ENCODE measurements around the gene FSIP1. TPM values are rescaled to one million over a fixed set of nuclear protein-coding genes. Genes with fewer than 3 reads are reported as not detected.

FSIP1 gene
- total RNA-seq, 1 experiment from 2014 or later, result 1.0 TPM

- DNase-seq (ENCODE audit: low spot score), result no peak
These were observed 164.4 kb downstream of the FSIP1 start for GRCh38 chr15:39618063-39618823.

- DNase-seq (ENCODE audit: low spot score), result no peak
These were observed 165.7 kb downstream of the FSIP1 start for GRCh38 chr15:39616731-39617455.

DNA sequence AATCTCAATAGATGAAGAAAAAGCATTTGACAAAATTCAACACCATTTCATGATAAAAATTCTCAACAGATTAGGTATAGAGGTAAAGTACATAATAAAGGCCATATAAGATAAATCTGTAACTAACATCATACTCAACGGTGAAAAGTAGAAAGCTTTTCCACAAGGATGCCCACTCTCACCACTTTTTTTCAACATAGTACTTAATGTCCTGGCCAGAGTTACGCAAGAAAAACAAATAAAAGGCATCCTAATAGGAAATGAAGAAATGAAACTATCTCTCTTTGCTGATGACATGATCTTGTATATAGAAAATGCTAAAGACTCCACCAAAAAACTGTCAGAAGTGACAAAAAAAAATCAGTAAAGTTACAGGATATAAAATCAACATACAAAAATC lies 168.8 kb downstream of the FSIP1 start:
- DNase-seq (ENCODE audit: low spot score), result no peak

DNA sequence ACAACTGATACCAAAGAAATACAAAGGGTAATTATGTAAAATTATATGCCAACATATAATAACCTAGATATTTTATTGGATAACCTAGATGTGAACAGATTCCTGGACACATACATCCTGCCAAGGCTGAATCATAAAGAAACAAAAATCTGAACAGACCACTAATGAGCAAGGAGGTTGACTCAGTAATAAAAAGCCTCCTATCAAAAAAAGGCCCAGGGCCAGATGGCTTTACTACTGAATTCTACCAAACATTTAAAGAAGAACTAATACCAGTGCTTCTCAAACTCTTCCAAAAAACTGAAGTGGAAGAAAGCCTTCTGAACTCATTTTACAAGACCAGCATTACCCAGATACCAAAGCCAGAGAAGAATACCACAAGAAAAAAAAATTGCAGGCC lies 169.4 kb downstream of the FSIP1 start:
- no peak for DNase-seq (ENCODE audit: low spot score)

- DNase-seq (ENCODE audit: low spot score), result no peak
These were observed 172.0 kb downstream of the FSIP1 start for GRCh38 chr15:39610665-39611064.

DNA sequence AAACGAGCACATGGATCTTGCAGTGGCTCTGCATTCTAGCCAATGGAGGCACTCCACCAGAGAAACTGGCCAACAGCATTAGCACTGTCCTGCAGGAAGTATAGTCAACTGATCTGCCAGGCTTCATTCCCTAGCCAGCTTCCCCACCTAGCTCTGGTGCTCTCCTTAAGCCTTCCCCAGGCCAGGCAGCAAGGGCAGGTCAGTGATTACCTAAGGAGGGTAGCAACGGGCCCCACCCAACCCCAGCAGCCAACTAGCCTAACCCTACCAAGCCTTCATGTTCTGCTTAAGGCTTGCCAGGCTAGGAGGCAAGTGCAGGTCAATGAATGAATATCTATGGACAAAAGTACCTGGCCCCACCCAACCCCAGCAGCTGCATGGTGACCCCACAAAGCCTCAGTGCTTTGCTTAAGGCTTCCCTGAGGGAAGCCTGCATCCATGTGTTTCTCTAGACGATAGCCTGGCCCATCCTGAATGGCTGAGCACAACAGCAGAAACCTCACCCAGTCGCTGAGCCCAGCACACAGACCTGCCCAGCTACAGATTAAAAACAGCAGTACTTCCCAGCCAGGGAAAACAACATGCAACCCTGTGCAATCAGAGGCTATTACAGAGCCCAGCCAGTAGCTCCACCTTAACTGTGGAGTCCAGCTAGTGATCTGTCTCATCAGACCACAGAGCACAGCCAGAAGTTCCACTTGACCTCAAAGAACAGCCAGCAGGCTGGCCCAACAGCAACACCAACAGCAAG lies 173.3 kb downstream of the FSIP1 start:
- DNase-seq (ENCODE audit: low spot score), result no peak

- no peak for DNase-seq (ENCODE audit: low spot score)
These were observed 174.2 kb downstream of the FSIP1 start for GRCh38 chr15:39608185-39609139.

DNA sequence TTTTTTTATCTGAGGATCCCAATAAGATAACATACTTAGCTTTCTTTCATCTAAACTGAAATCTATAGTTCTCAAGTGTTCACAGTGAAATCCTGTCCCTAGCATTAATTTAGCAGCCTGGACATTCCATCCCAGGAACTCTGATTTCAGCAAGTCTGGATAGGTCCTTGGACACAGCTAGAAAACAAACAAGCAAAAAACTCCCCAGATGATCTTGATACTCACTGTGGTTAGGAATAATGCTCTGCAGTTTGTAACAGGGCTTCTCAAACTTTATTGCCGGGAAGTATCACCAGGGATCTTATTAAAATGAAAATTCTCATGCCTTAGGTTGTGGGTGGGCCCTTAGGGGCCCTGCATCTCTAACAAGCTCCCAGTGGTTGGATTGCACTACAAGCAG lies 177.5 kb downstream of the FSIP1 start:
- DNase-seq (ENCODE audit: low spot score), result no peak

DNA sequence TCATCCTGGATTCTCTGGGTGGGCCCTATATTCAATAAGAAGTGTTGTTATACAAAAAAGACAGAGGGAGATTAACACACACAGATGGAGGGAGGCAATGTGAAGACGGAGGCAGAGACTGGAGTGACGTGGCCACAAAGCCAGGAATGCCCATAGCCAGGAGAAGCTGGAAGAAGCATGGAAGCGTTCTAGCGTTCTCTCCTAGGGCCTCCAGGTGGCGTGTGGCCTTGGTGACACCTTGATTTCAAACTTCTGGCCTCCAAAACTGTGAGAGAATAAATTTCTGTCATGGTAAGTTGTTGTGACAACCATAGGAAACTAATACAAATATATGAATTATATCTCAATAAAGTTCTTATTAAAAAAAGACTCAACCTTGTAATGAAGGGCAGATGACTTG lies 180.5 kb downstream of the FSIP1 start:
- no peak for DNase-seq (ENCODE audit: low spot score)

GRCh38 chr15:39599871-39600270 lies 182.8 kb downstream of the FSIP1 start:
- no peak for DNase-seq (ENCODE audit: low spot score)

DNA sequence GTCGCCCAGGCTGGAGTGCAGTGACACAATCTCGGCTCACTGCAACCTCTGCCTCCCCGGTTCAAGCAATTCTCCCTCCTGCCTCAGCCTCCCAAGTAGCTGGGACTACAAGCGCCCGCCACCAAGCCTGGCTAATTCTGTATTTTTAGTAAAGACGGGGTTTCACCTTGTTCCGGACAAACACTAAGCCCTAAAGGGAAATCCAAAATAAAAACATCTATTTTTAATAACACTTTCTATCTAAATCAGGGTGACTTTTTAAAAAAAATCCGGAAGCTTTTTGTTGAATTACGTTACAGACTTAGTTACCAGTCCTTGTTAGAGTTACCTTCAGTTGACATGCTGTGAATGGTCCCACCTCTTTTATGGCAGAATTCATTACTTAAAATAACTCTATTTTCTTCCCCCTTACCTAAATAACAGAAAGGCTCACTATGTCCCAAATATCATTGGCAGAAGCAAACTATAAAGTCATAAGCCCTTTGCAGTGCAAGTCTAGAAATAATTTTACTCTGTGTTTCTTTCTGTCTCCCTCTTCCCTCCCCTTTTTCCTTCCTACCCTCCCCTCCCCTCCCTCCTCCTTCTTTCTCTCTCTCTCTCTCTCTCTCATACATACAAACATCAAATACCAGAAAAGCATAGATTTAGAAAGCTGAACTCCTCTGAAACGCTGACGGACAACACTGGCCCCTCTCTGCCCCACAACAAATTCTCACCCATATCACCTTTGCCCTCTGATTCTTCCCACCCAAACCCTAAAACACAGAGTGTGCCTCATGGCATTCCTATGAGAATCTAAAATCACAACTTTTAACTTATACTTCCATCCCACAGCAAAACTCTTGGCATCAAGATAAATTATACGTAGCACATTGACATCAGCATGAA lies 183.4 kb downstream of the FSIP1 start:
- DNase-seq (ENCODE audit: low spot score), result no peak

- no peak for DNase-seq (ENCODE audit: low spot score)
These were observed 184.3 kb downstream of the FSIP1 start for GRCh38 chr15:39598186-39598850.

- no peak for DNase-seq (ENCODE audit: low spot score)
These were observed 184.9 kb downstream of the FSIP1 start for GRCh38 chr15:39597751-39598185.

DNA sequence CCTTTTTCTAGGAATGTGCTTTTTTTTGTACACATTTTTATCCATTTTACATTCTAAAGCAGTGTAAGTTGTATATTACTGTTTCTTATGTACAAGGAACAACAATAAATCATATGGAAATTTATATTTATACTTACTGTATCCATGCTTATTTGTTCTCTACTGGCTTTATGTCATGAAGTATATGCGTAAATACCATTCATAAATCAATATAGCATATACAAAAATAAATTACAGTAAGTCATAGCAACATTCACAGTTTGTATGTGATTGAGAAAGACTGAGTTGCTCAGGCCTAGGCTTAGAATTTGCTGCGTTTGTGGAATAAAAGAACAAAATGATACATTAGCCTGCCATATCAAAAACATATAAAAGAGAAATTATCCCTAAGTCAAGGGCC lies 185.3 kb downstream of the FSIP1 start:
- DNase-seq (ENCODE audit: low spot score), result no peak

GRCh38 chr15:39596358-39597051 lies 186.1 kb downstream of the FSIP1 start:
- DNase-seq (ENCODE audit: low spot score), result no peak

GRCh38 chr15:39595338-39596221 lies 187.1 kb downstream of the FSIP1 start:
- DNase-seq (ENCODE audit: low spot score), result no peak

- no peak for DNase-seq (ENCODE audit: low spot score)
These were observed 187.9 kb downstream of the FSIP1 start for GRCh38 chr15:39594446-39595337.
